Transverse colon (tissue), 4 donors: ENCODE results near the gene SAMD14. TPM values are rescaled to one million over a fixed set of nuclear protein-coding genes. Genes with fewer than 3 reads are reported as not detected.

ENCODE experiments used
- DNase-seq: peaks from one replicate; pipeline ENCODE4 v3.0.0-alpha.2; 2019
- H3K27ac ChIP-seq, 4 donors: fragments of 200-600 bp; sonication (generic); 2 replicates each; pipeline ENCODE4 v1.5.1; 2016 to 2018; ENCODE audit warnings: inconsistent platforms in 4 of 4
- H3K27me3 ChIP-seq: fragments of 200-600 bp; sonication (generic); 2 replicates; pipeline ENCODE4 v1.5.1; 2017; ENCODE audit warnings: inconsistent platforms
- H3K36me3 ChIP-seq, 4 donors: fragments of 200-600 bp; sonication (generic); 2 replicates each; pipeline ENCODE4 v1.5.1; 2017 to 2019; ENCODE audit warnings: inconsistent platforms in 4 of 4
- H3K4me1 ChIP-seq, 4 donors: fragments of 200-600 bp; sonication (generic); 2 replicates each; pipeline ENCODE4 v1.5.1; 2017 to 2020; ENCODE audit warnings: inconsistent platforms in 4 of 4
- H3K4me3 ChIP-seq, 4 donors: fragments of 200-600 bp; sonication (generic); 1 replicate in 1 of 4; 2 replicates in 3 of 4; pipeline versions ENCODE4 v1.5.1 to v1.6.1; 2017 to 2019; ENCODE audit warnings: inconsistent platforms in 4 of 4
- H3K9me3 ChIP-seq, 2 donors: fragments of 200-600 bp; sonication (generic); 2 replicates each; pipeline ENCODE4 v1.5.1; 2017 to 2019; ENCODE audit warnings: inconsistent platforms in 2 of 2
- CTCF ChIP-seq, 5 experiments: fragments of 200-600 bp in 3 of 5; fragments of 450-650 bp in 2 of 5; sonication (generic) in 3 of 5; IDR thresholded peaks; 1 replicate in 2 of 5; 2 replicates in 3 of 5; pipeline ENCODE4 v1.5.1; 2016 to 2017; ENCODE audit warnings: antibody characterized with exemption in 5 of 5, inconsistent platforms in 3 of 5, mild to moderate bottlenecking in 2 of 5, moderate library complexity in 1 of 5
- EP300 ChIP-seq: sonication (generic); formaldehyde crosslinking; IDR thresholded peaks from one replicate; pipeline ENCODE4 v1.6.1; 2017; ENCODE audit warnings: antibody characterized with exemption, low read depth
- POLR2A ChIP-seq: fragments of 450-650 bp; IDR thresholded peaks from one replicate; pipeline ENCODE4 v1.6.1; 2016; ENCODE audit warnings: antibody characterized with exemption, mild to moderate bottlenecking, moderate library complexity
- POLR2AphosphoS5 ChIP-seq, 3 donors: sonication (generic); formaldehyde crosslinking; IDR thresholded peaks; one replicate each; pipeline ENCODE4 v1.6.1; 2016; ENCODE audit warnings: antibody characterized with exemption in 3 of 3
- WGBS, 2 donors: methylation state at CpG; one replicate each; pipeline ENCODE4 v1.1.5; 2018; ENCODE audit warnings: low coverage in 1 of 2; 5-methylcytosine and 5-hydroxymethylcytosine counted together
- in situ Hi-C, 4 donors: fragments of 200-750 bp; cut with MboI; loops; one replicate each; pipeline versions ENCODE4 v1.15.0 to v1.15.1; 2017; ENCODE audit warnings: low sequenced_read_pairs in 3 of 4, low pct_ligation_motif_present in 1 of 4, low pct_unique_long_range_greater_than_20kb in 1 of 4
- intact Hi-C: fragments of 100-400 bp; cut with DNase I; formaldehyde crosslinking; loops from one replicate; pipeline ENCODE4 v1.15.1; 2023; ENCODE audit warnings: low total_unique reads
- total RNA-seq, 4 donors: library from RNA; depleted of rRNA; stranded (reverse); fragments of >200 nt; gene quantifications; one replicate each; pipeline ENCODE4 v1.1.0, GENCODE V29; 2016

The SAMD14 gene
- total RNA-seq, 4 donors from 2014 or later: 0.14 to 1.8 (median 0.32) TPM; not detected in 1

GRCh38 chr17:50067996-50068395, 62.0 kb downstream of the SAMD14 start:
- WGBS, 2 donors: 97% methylated on average over 12 of the region's 13 CpGs; no CpG with 5 or more reads in 1 of the 2 donors
- H3K27ac ChIP-seq: no peak overlapping the region
- H3K27me3 ChIP-seq: no peaks in the 10 kb centered on the region
- in situ Hi-C loops: no loop called here
- no peak for TF ChIP-seq POLR2A
- no peak for TF ChIP-seq EP300
- no peak for TF ChIP-seq POLR2AphosphoS5 (IDR thresholded peaks at IDR 0.05)
- TF ChIP-seq CTCF (IDR thresholded peaks at IDR 0.05): no peak
- no peak overlapping the region for H3K4me3 ChIP-seq
- intact Hi-C loops: no loop called here
- peaks cover 0 to 18% (median 5%) of the 10 kb centered on the region in 4 donors for H3K36me3 ChIP-seq
- no peaks in the 10 kb centered on the region for H3K9me3 ChIP-seq
- H3K4me1 ChIP-seq: peaks cover 18 to 28% (median 20%) of the 10 kb centered on the region in 4 donors
- DNase-seq: no peak

- H3K27me3 ChIP-seq: no peaks in the 10 kb centered on the region
- peaks cover 28 to 38% (median 30%) of the 10 kb centered on the region in 4 donors for H3K4me1 ChIP-seq
- TF ChIP-seq POLR2A: no peak
- no peak for TF ChIP-seq POLR2AphosphoS5 (IDR thresholded peaks at IDR 0.05)
- no peak for TF ChIP-seq EP300
- TF ChIP-seq CTCF (IDR thresholded peaks at IDR 0.05): no peak
- no peak for DNase-seq
- no peak overlapping the region for H3K4me3 ChIP-seq
- H3K9me3 ChIP-seq: no peaks in the 10 kb centered on the region
- intact Hi-C loops (no loop called here), in situ Hi-C loops (no loop called here)
- WGBS, 2 donors: 84% methylated on average over 2 of the region's 2 CpGs; no CpG with 5 or more reads in 1 of the 2 donors
- H3K36me3 ChIP-seq: peaks cover 0 to 15% (median 5%) of the 10 kb centered on the region in 4 donors
- no peak overlapping the region for H3K27ac ChIP-seq
Observed at GRCh38 chr17:50066995-50067394, 63.0 kb downstream of the SAMD14 start.

DNA sequence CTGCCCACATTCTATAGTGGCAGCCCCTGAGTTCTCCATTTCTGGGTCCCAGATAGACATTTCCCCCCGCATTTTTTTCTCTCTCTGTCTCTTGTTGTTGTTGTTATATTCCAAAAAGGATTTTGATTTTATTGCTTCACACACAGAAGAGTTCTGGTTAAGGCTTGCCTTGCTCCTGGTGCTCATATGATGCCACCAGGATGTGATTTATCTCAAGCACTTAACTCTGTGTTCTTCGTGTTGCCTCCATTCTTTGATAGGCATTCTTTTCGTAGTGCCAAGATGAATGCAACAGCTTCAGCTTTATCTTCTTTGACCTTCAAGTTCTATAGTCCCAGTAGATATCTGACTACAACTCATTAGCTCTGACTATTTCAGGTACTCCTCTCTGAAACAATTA, 64.9 kb downstream of the SAMD14 start:
- peak overlapping the region; percentile 93 to 98 (median 96) for H3K27ac ChIP-seq

More for the DNA sequence above, 64.9 kb downstream of the SAMD14 start:
- 65 to 80% methylated on average over 1 to 3 of the region's 3 CpGs for WGBS, 2 donors
- intact Hi-C loops: no loop called here
- no peak overlapping the region for H3K4me3 ChIP-seq
- peaks cover 0 to 5% (median 0%) of the 10 kb centered on the region in 4 donors for H3K36me3 ChIP-seq
- in situ Hi-C loops: no loop called here
- H3K9me3 ChIP-seq: no peaks in the 10 kb centered on the region
- DNase-seq: no peak
- peaks cover 47 to 57% (median 48%) of the 10 kb centered on the region in 4 donors for H3K4me1 ChIP-seq
- no peaks in the 10 kb centered on the region for H3K27me3 ChIP-seq
- TF ChIP-seq CTCF (IDR thresholded peaks at IDR 0.05): no peak
- TF ChIP-seq EP300: no peak
- no peak for TF ChIP-seq POLR2A
- no peak for TF ChIP-seq POLR2AphosphoS5 (IDR thresholded peaks at IDR 0.05)
